ENCODE results near the gene FAM78A.
"Not testable (repeated sequence)": the region's sequence is repeated elsewhere in the genome, so short reads cannot be mapped to it uniquely, and the experiment has no call there.

DNA sequence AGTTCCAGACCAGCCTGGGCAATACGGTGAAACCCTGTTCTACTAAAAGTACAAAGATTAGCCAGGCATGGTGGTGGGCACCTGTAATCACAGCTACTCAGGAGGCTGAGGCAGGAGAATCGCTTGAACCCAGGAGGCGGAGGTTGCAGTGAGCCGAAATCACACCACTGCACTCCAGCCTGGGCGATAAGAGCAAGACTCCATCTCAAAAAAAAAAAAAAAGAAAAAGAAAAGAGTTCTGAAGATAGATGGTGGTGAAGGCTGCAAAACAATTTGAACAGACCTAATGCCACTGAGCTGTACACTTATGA lies 13.3 kb downstream of the FAM78A start:
- not testable (repeated sequence) for TF ChIP-seq EZH2 (IDR thresholded peaks at IDR 0.05; ENCODE audit: borderline replicate concordance, insufficient read depth, low read depth, low read length, poor library complexity, severe bottlenecking); CTCF (IDR thresholded peaks at IDR 0.05)

Measured in B cell (primary cell).